ENCODE results near the gene PAWR.
"Not testable (repeated sequence)": the region's sequence is repeated elsewhere in the genome, so short reads cannot be mapped to it uniquely, and the experiment has no call there.

Gene PAWR

GRCh38 chr12:79548610-79548924 is 142.2 kb downstream of the PAWR start:
- no peak overlapping the region for H3K4me3 ChIP-seq (ENCODE audit: control insufficient read depth, low read depth, low read length)

GRCh38 chr12:79547735-79548609 is 142.8 kb downstream of the PAWR start:
- DNase-seq (ENCODE audit: low read depth) = peak; percentile 41
- H3K4me3 ChIP-seq (ENCODE audit: control insufficient read depth, low read depth, low read length) = no peak overlapping the region
- TF ChIP-seq CTCF (IDR thresholded peaks at IDR 0.05; ENCODE audit: control insufficient read depth, insufficient read depth, low read depth, low read length, missing control alignments) = peak; percentile 73

More at GRCh38 chr12:79548610-79548924, 142.2 kb downstream of the PAWR start:
- no peak for DNase-seq (ENCODE audit: low read depth)
- TF ChIP-seq CTCF (IDR thresholded peaks at IDR 0.05; ENCODE audit: control insufficient read depth, insufficient read depth, low read depth, low read length, missing control alignments) = no peak

GRCh38 chr12:79547044-79547734 is 143.6 kb downstream of the PAWR start:
- H3K4me3 ChIP-seq (ENCODE audit: control insufficient read depth, low read depth, low read length) = no peak overlapping the region
- no peak for TF ChIP-seq CTCF (IDR thresholded peaks at IDR 0.05; ENCODE audit: control insufficient read depth, insufficient read depth, low read depth, low read length, missing control alignments)
- peak; percentile 71 for DNase-seq (ENCODE audit: low read depth)

GRCh38 chr12:79546466-79547043 is 144.2 kb downstream of the PAWR start:
- H3K4me3 ChIP-seq (ENCODE audit: control insufficient read depth, low read depth, low read length) = no peak overlapping the region
- no peak for TF ChIP-seq CTCF (IDR thresholded peaks at IDR 0.05; ENCODE audit: control insufficient read depth, insufficient read depth, low read depth, low read length, missing control alignments)
- DNase-seq (ENCODE audit: low read depth) = no peak

- not testable (repeated sequence) for DNase-seq (ENCODE audit: low read depth); H3K4me3 ChIP-seq (ENCODE audit: control insufficient read depth, low read depth, low read length)
Observed at GRCh38 chr12:79544439-79544838, 146.3 kb downstream of the PAWR start.

- no peak for DNase-seq (ENCODE audit: low read depth)
- H3K4me3 ChIP-seq (ENCODE audit: control insufficient read depth, low read depth, low read length) = no peak overlapping the region
- TF ChIP-seq CTCF (IDR thresholded peaks at IDR 0.05; ENCODE audit: control insufficient read depth, insufficient read depth, low read depth, low read length, missing control alignments) = no peak
Observed at GRCh38 chr12:79537675-79538074, 153.1 kb downstream of the PAWR start.

GRCh38 chr12:79535751-79536150 is 155.0 kb downstream of the PAWR start:
- H3K4me3 ChIP-seq (ENCODE audit: control insufficient read depth, low read depth, low read length) = no peak overlapping the region
- no peak for DNase-seq (ENCODE audit: low read depth)
- TF ChIP-seq CTCF (IDR thresholded peaks at IDR 0.05; ENCODE audit: control insufficient read depth, insufficient read depth, low read depth, low read length, missing control alignments) = no peak
